ACC112 (cell line): ENCODE measurements around the gene MAP3K6.

Source experiments
- H2AFZ ChIP-seq: fragments of 200-600 bp; sonication (generic); one replicate; pipeline ENCODE4 v1.6.0; 2017; ENCODE audit warnings: antibody characterized with exemption, low read length; ENCODE audit not compliant: unreplicated experiment
- H3K27ac ChIP-seq: fragments of 200-600 bp; sonication (generic); 2 replicates; pipeline ENCODE4 v1.5.1; 2014; ENCODE audit warnings: low read depth, mild to moderate bottlenecking, antibody characterized with exemption, low read length, moderate library complexity
- H3K27me3 ChIP-seq: fragments of 200-600 bp; sonication (generic); 2 replicates; pipeline ENCODE4 v1.6.1; 2014; ENCODE audit warnings: mild to moderate bottlenecking, antibody characterized with exemption, low read length, moderate library complexity, mixed read lengths; ENCODE audit not compliant: insufficient read depth
- H3K36me3 ChIP-seq: fragments of 200-600 bp; sonication (generic); 2 replicates; pipeline ENCODE4 v1.6.1; 2016; ENCODE audit warnings: mild to moderate bottlenecking, antibody characterized with exemption, low read length, moderate library complexity, mixed read lengths; ENCODE audit not compliant: insufficient read depth
- H3K4me1 ChIP-seq: fragments of 200-600 bp; sonication (generic); one replicate; pipeline ENCODE4 v1.6.1; 2016; ENCODE audit warnings: low read length, mixed read lengths; ENCODE audit not compliant: insufficient read depth, unreplicated experiment, control insufficient read depth
- H3K4me3 ChIP-seq: fragments of 200-600 bp; sonication (generic); 2 replicates; pipeline ENCODE4 v1.5.1; 2014; ENCODE audit warnings: mild to moderate bottlenecking, low read depth, low read length
- H3K79me2 ChIP-seq: fragments of 200-600 bp; sonication (generic); one replicate; pipeline ENCODE4 v1.6.0; 2016; ENCODE audit warnings: low read length; ENCODE audit not compliant: control insufficient read depth, unreplicated experiment, insufficient read depth

The MAP3K6 gene

GRCh38 chr1:27372022-27372807, 5.5 kb upstream of the MAP3K6 start:
- H3K27me3 ChIP-seq, result no peaks in the 10 kb centered on the region
- no peaks in the 10 kb centered on the region for H3K79me2 ChIP-seq
- no peaks in the 10 kb centered on the region for H3K36me3 ChIP-seq
- no peak overlapping the region for H2AFZ ChIP-seq
- peaks cover 6% of the 10 kb centered on the region for H3K4me1 ChIP-seq
- H3K4me3 ChIP-seq, result no peak overlapping the region
- no peak overlapping the region for H3K27ac ChIP-seq

GRCh38 chr1:27368869-27369582, 2.3 kb upstream of the MAP3K6 start:
- Histone ChIP-seq H2AFZ (no peak overlapping the region), H3K4me1 (peaks cover 17% of the 10 kb centered on the region), H3K27me3 (no peaks in the 10 kb centered on the region), H3K4me3 (no peak overlapping the region), H3K79me2 (peaks cover 7% of the 10 kb centered on the region), H3K36me3 (no peaks in the 10 kb centered on the region), H3K27ac (no peak overlapping the region)

- H3K4me3 ChIP-seq, result peak overlapping the region; percentile 99
- peak overlapping the region; percentile 96 for H3K27ac ChIP-seq
- peak overlapping the region; percentile 14 for H2AFZ ChIP-seq
Observed at GRCh38 chr1:27367160-27367650, 444 bp upstream of the MAP3K6 start.

GRCh38 chr1:27366113-27366410, 699 bp downstream of the MAP3K6 start:
- no peaks in the 10 kb centered on the region; the same call in 1 of the 2 replicates for H3K36me3 ChIP-seq
- H3K4me1 ChIP-seq, result peaks cover 17% of the 10 kb centered on the region
- peaks cover 7% of the 10 kb centered on the region for H3K79me2 ChIP-seq
- no peaks in the 10 kb centered on the region for H3K27me3 ChIP-seq
- peak overlapping the region; percentile 90 for H2AFZ ChIP-seq
- peak overlapping the region; percentile 99 for H3K4me3 ChIP-seq
- H3K27ac ChIP-seq, result peak overlapping the region; percentile 96

More at GRCh38 chr1:27367160-27367650, 444 bp upstream of the MAP3K6 start:
- H3K36me3 ChIP-seq, result no peaks in the 10 kb centered on the region; the same call in 1 of the 2 replicates
- H3K4me1 ChIP-seq, result peaks cover 17% of the 10 kb centered on the region
- no peaks in the 10 kb centered on the region for H3K27me3 ChIP-seq
- H3K79me2 ChIP-seq, result peaks cover 7% of the 10 kb centered on the region

GRCh38 chr1:27365372-27366112, 1.2 kb downstream of the MAP3K6 start:
- peaks cover 17% of the 10 kb centered on the region for H3K4me1 ChIP-seq

GRCh38 chr1:27364696-27365371, 1.9 kb downstream of the MAP3K6 start:
- no peaks in the 10 kb centered on the region; the same call in 1 of the 2 replicates for H3K36me3 ChIP-seq
- H2AFZ ChIP-seq, result peak overlapping the region; percentile 83
- no peaks in the 10 kb centered on the region for H3K27me3 ChIP-seq
- H3K4me1 ChIP-seq, result peaks cover 17% of the 10 kb centered on the region
- H3K27ac ChIP-seq, result peak overlapping the region; percentile 96
- H3K79me2 ChIP-seq, result peaks cover 7% of the 10 kb centered on the region
- peak overlapping the region; percentile 99 for H3K4me3 ChIP-seq

More at GRCh38 chr1:27365372-27366112, 1.2 kb downstream of the MAP3K6 start:
- H3K4me3 ChIP-seq, result peak overlapping the region; percentile 99
- no peaks in the 10 kb centered on the region for H3K27me3 ChIP-seq
- H3K27ac ChIP-seq, result peak overlapping the region; percentile 96
- peaks cover 7% of the 10 kb centered on the region for H3K79me2 ChIP-seq
- H2AFZ ChIP-seq, result peak overlapping the region; percentile 90
- H3K36me3 ChIP-seq, result no peaks in the 10 kb centered on the region; the same call in 1 of the 2 replicates

- H2AFZ ChIP-seq, result no peak overlapping the region
- no peak overlapping the region for H3K27ac ChIP-seq
- H3K4me3 ChIP-seq, result no peak overlapping the region; the same call in 1 of the 2 replicates
- H3K27me3 ChIP-seq, result no peaks in the 10 kb centered on the region
- H3K4me1 ChIP-seq, result peaks cover 17% of the 10 kb centered on the region
- no peaks in the 10 kb centered on the region; the same call in 1 of the 2 replicates for H3K36me3 ChIP-seq
- H3K79me2 ChIP-seq, result peaks cover 7% of the 10 kb centered on the region
Observed at GRCh38 chr1:27363766-27364695, 2.7 kb downstream of the MAP3K6 start.

GRCh38 chr1:27361553-27361952, 5.2 kb downstream of the MAP3K6 start:
- peaks cover 8% of the 10 kb centered on the region for H3K4me1 ChIP-seq
- peaks cover 7% of the 10 kb centered on the region for H3K79me2 ChIP-seq
- no peaks in the 10 kb centered on the region for H3K27me3 ChIP-seq
- H2AFZ ChIP-seq, result no peak overlapping the region
- H3K36me3 ChIP-seq, result peaks cover 5% of the 10 kb centered on the region; the same call in 1 of the 2 replicates
- H3K27ac ChIP-seq, result no peak overlapping the region
- H3K4me3 ChIP-seq, result no peak overlapping the region

GRCh38 chr1:27361044-27361402, 5.7 kb downstream of the MAP3K6 start:
- Histone ChIP-seq H3K27me3 (no peaks in the 10 kb centered on the region), H2AFZ (no peak overlapping the region), H3K4me3 (no peak overlapping the region), H3K4me1 (peaks cover 8% of the 10 kb centered on the region), H3K36me3 (peaks cover 5% of the 10 kb centered on the region; the same call in 1 of the 2 replicates), H3K79me2 (peaks cover 7% of the 10 kb centered on the region), H3K27ac (no peak overlapping the region)
